Eye (tissue), 1 donor: ENCODE data around the gene RIT1.

Source experiments
- DNase-seq: peaks from one replicate; pipeline ENCODE4 v3.0.0-alpha.2; 2015

RIT1 gene

DNA sequence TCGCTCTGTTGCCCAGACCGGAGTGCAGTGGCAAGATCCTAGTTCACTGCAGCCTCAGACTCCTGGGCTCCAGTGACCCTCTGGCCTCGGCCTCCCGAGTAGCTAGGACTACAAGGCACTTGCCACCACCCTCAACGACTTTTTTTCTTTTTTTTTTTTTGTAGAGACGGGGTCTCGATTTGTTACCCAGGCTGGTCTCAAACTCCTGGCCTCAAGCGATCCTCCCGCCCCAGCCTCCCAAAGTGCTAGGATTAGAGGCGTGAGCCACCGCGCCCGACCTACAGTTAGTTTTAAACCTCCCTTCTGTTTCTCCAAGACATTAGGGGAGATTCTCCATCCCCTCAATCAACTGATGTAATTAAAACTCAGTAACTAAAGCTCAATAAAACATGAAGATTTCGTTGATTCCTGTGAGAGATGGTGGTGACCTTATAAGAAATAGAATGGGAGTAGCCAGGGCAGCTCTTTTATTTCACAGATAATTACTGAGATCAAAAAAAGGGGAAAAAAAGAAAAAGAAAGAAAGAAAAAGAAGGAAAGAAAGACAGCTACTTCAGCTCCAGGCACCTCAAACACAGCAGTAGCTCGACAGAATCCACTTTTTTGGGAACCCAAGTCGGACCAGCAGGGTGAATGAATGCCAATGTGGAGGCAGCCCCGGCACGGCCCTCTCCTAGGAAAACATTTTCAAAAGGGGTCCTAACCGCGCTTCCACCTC, 54.7 kb downstream of the RIT1 start:
- DNase-seq: no peak

DNA sequence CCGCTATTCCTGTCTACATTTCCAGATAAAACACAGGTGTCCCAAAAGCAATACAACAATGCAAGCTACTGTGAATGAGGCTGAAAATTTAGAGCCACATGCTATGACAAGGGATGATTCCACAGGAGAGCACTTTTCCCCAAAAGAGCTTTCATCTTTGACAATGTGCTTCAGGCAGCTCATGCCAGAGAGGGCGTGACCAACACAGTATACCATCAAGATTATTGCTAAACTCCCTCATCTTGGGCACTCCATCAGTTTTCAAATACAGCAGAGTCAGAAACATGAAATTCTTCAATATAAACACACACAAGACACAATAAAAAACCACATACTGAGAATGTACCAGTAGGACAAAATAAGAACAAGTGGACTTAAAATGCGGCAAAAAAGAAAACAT, 60.8 kb downstream of the RIT1 start:
- no peak for DNase-seq

DNA sequence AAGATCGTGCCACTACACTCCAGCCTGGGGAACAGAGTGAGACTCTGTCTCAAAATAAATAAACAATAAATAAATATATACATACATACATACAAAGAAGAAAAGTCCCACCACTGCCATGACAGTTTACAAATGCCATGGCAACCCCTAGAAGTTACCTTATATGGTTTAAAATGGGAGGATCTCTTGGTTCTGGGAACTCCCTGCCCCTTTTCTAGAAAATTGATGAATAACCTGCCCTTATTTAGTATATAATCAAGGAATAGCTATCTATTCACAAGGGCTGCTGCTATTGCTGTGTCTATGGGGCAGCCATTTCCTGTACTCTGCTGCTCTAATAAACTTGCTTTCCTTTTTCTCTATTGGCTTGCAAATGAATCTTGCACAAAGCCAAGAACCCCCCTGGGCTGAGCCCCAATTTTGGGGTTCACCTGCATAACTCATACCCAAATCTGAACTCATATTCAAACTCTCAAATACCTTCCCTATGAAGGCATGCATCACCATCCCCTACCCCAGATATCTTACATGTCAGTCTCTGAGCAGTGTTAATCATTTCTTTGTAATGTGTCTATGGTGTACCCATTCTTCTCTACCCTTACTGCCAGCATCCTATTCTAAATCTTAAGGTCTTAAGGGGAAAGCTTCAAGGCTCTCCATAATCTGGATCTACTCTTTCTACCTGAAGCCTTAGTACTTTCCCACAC, 63.2 kb downstream of the RIT1 start:
- DNase-seq: no peak
